ENCODE measurements around the gene ZP1. TPM values are rescaled to one million over a fixed set of nuclear protein-coding genes. Genes with fewer than 3 reads are reported as not detected.
A peak's percentile ranks its signal among the peaks of the same experiment; 100 is the strongest.

ZP1 gene
- total and polyA plus RNA-seq, 2 of the 13 experiments (the other 11 are each of a cell fraction or from before 2014, with no cell fraction given) = 0.16 TPM; not detected in 1

DNA sequence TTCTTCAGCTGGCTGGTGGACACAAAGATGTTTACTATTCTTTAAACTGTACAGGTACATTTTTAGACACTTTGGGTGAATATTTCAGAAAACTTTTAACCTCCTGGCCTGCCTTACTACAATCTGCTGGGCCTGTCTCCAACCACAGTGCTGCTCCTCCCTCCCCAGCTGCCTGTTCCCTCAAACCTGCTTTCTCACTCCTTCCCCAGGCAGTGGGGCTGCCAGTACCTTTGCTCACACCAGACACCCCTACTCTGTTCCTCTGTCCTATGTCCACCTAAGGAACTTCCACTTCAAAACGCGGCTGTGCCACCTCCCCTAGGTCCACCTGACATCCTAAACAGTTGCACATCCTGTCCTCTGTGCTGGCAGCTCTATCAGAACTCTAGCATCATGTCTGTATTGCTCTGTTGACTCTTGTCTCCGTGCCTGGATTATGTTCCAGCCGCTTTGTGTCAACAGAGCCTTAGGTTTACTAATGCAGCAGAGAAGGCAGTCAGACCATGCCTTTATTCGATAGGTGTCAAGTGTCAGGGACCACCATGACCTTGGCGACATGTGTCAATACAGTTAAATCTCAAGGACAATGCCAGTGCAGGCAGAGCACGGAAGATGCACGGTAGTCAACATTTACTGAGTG, 13.4 kb downstream of the ZP1 start (continued):
- TF ChIP-seq, protein P1, sequence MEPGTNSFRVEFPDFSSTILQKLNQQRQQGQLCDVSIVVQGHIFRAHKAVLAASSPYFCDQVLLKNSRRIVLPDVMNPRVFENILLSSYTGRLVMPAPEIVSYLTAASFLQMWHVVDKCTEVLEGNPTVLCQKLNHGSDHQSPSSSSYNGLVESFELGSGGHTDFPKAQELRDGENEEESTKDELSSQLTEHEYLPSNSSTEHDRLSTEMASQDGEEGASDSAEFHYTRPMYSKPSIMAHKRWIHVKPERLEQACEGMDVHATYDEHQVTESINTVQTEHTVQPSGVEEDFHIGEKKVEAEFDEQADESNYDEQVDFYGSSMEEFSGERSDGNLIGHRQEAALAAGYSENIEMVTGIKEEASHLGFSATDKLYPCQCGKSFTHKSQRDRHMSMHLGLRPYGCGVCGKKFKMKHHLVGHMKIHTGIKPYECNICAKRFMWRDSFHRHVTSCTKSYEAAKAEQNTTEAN (CRISPR knock-in tag; conservative IDR thresholded peaks at IDR 0.05) = peak; percentile 97
- peak; percentile 98 for TF ChIP-seq IKZF5 (CRISPR knock-in tag; IDR thresholded peaks at IDR 0.05)
- no peak for TF ChIP-seq PAWR (CRISPR knock-in tag; IDR thresholded peaks at IDR 0.05; ENCODE audit: borderline replicate concordance)
- peak; percentile 94; the same call in 1 of the 2 replicates for TF ChIP-seq ZMAT3 (CRISPR knock-in tag; conservative IDR thresholded peaks at IDR 0.05)
- no peak for TF ChIP-seq ZNF207 (IDR thresholded peaks at IDR 0.05; ENCODE audit: borderline replicate concordance)
- peak; percentile 13 for TF ChIP-seq ZNF883 (CRISPR knock-in tag; IDR thresholded peaks at IDR 0.05; ENCODE audit: not compliant biosample characterization)
- TF ChIP-seq PAXIP1 (CRISPR knock-in tag; conservative IDR thresholded peaks at IDR 0.05) = peak; percentile 96
- no peak for TF ChIP-seq NFYC (CRISPR knock-in tag; IDR thresholded peaks at IDR 0.05)
- no peak for TF ChIP-seq ATF7 (IDR thresholded peaks at IDR 0.05)
- TF ChIP-seq ATF7 (CRISPR knock-in tag; IDR thresholded peaks at IDR 0.05) = peak; percentile 62; the same call in 1 of the 2 replicates
- TF ChIP-seq, protein P2, sequence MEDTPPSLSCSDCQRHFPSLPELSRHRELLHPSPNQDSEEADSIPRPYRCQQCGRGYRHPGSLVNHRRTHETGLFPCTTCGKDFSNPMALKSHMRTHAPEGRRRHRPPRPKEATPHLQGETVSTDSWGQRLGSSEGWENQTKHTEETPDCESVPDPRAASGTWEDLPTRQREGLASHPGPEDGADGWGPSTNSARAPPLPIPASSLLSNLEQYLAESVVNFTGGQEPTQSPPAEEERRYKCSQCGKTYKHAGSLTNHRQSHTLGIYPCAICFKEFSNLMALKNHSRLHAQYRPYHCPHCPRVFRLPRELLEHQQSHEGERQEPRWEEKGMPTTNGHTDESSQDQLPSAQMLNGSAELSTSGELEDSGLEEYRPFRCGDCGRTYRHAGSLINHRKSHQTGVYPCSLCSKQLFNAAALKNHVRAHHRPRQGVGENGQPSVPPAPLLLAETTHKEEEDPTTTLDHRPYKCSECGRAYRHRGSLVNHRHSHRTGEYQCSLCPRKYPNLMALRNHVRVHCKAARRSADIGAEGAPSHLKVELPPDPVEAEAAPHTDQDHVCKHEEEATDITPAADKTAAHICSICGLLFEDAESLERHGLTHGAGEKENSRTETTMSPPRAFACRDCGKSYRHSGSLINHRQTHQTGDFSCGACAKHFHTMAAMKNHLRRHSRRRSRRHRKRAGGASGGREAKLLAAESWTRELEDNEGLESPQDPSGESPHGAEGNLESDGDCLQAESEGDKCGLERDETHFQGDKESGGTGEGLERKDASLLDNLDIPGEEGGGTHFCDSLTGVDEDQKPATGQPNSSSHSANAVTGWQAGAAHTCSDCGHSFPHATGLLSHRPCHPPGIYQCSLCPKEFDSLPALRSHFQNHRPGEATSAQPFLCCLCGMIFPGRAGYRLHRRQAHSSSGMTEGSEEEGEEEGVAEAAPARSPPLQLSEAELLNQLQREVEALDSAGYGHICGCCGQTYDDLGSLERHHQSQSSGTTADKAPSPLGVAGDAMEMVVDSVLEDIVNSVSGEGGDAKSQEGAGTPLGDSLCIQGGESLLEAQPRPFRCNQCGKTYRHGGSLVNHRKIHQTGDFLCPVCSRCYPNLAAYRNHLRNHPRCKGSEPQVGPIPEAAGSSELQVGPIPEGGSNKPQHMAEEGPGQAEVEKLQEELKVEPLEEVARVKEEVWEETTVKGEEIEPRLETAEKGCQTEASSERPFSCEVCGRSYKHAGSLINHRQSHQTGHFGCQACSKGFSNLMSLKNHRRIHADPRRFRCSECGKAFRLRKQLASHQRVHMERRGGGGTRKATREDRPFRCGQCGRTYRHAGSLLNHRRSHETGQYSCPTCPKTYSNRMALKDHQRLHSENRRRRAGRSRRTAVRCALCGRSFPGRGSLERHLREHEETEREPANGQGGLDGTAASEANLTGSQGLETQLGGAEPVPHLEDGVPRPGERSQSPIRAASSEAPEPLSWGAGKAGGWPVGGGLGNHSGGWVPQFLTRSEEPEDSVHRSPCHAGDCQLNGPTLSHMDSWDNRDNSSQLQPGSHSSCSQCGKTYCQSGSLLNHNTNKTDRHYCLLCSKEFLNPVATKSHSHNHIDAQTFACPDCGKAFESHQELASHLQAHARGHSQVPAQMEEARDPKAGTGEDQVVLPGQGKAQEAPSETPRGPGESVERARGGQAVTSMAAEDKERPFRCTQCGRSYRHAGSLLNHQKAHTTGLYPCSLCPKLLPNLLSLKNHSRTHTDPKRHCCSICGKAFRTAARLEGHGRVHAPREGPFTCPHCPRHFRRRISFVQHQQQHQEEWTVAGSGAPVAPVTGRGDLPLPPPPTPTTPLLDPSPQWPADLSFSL (CRISPR knock-in tag; IDR thresholded peaks at IDR 0.05) = no peak
- TF ChIP-seq MAFG (CRISPR knock-in tag; IDR thresholded peaks at IDR 0.05) = no peak
- TF ChIP-seq NFKBIZ (CRISPR knock-in tag; IDR thresholded peaks at IDR 0.05) = peak; percentile 87; the same call in 1 of the 2 replicates
- TF ChIP-seq HES4 (CRISPR knock-in tag; IDR thresholded peaks at IDR 0.05; ENCODE audit: borderline replicate concordance) = no peak
- TF ChIP-seq ZNF256 (CRISPR knock-in tag; conservative IDR thresholded peaks at IDR 0.05) = 0 out of 2 replicates have a peak, but pooled peaks have one; percentile 31
- TF ChIP-seq PAX8 (CRISPR knock-in tag; IDR thresholded peaks at IDR 0.05; ENCODE audit: borderline replicate concordance) = no peak
- TF ChIP-seq MAFK (conservative IDR thresholded peaks at IDR 0.05 in 1 of 2, IDR thresholded peaks at IDR 0.05 in 1 of 2; ENCODE audit: low read length in 2 of 2) = no peak; a peak in 1 of 4 replicates
